Stimulated activated CD4-positive, alpha-beta T cell treated with anti-CD3 and anti-CD28 coated beads, Interleukin-12 subunit alpha, Interleukin-12 subunit beta, amount 100 ng/mL, for 24 hours (primary cell): ENCODE data around the gene CC2D1B.

Experiments
- DNase-seq, 2 experiments: peaks; one replicate each; pipeline ENCODE4 v3.0.0-alpha.2; 2020; ENCODE audit warnings: low read depth in 2 of 2

Gene CC2D1B

DNA sequence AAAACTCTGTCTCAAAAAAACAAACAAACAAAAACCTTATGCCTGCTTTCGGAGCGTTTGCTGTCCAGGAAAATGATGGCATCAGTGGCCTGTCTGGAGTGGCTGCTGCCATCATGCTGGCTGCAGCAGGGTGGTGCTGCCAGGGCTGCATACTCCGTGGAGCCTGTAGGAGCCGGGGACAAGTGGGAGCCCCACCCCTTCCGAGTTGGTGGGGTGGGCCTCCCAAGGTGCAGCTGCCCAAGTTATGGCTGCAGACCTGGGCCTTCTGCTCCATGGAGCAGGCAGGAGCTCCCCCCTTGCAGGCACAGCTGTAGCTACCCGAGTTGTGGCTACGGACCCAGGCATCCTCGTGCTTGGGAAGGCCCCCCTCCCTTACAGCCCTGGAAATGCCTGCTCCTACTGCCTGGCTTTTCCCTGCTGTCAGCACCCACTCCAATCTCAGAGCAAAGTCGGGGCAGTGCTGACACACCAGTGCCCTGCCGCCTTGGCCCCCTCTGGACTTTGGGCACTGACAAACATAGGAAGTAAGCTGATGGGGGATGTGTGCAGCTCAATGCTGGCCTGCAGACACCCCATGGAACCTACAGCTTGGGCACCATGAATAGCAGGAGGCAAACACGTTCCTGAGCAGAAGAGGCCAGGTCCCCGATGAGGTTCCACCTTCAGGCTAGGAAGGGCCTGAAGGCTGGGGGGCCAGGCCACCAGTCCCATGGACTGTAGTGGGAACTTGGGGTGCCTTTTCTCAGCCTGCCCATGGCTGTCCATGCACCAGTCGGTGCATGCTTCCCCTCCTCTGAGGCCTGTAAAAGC, 60.4 kb downstream of the CC2D1B start:
- no peak for DNase-seq
